A673 (cell line): Measurements from ENCODE around the gene CENPH.

Experiments
- CTCF ChIP-seq: fragments of 300-800, 200-600 bp; sonication (generic); conservative IDR thresholded peaks from 2 replicates; pipeline ENCODE4 v1.5.1; 2017; ENCODE audit warnings: low read depth, mild to moderate bottlenecking, antibody characterized with exemption, low read length, moderate library complexity, mixed read lengths
- EZH2 ChIP-seq: fragments of 200-600 bp; sonication (generic); IDR thresholded peaks from 2 replicates; pipeline ENCODE4 v1.6.1; 2017; ENCODE audit warnings: borderline replicate concordance, low read depth, mild to moderate bottlenecking, mixed read lengths, antibody characterized with exemption, low read length; ENCODE audit not compliant: poor library complexity, severe bottlenecking

- TF ChIP-seq CTCF (no peak), EZH2 (no peak)
These were observed 58.6 kb downstream of the CENPH start for GRCh38 chr5:69248019-69248418.
